Neural progenitor cell (in vitro differentiated cells): ENCODE measurements around the gene MCCD1. TPM values are rescaled to one million over a fixed set of nuclear protein-coding genes. Genes with fewer than 3 reads are reported as not detected.

Experiments
- DNase-seq: peaks from one replicate; pipeline ENCODE4 v3.0.0-alpha.2; 2016; ENCODE audit warnings: low spot score
- H2AFZ ChIP-seq: fragments of 200-600 bp; sonication (generic); replicated peaks from 2 replicates; pipeline ENCODE4 v1.6.1; 2016; ENCODE audit warnings: antibody characterized with exemption
- H3F3A ChIP-seq: fragments of 200-600 bp; sonication (generic); 2 replicates; pipeline ENCODE4 v1.6.1; 2016; ENCODE audit warnings: antibody characterized with exemption, low read depth
- H3K27ac ChIP-seq: fragments of 200-600 bp; sonication (generic); 2 replicates; pipeline ENCODE4 v1.5.1; 2016; ENCODE audit warnings: mild to moderate bottlenecking
- H3K27me3 ChIP-seq: fragments of 200-600 bp; sonication (generic); 2 replicates; pipeline ENCODE4 v1.6.1; 2016; ENCODE audit warnings: mild to moderate bottlenecking, moderate library complexity
- H3K36me3 ChIP-seq: fragments of 200-600 bp; sonication (generic); 2 replicates; pipeline ENCODE4 v1.5.1; 2016
- H3K4me1 ChIP-seq: fragments of 200-600 bp; sonication (generic); 2 replicates; pipeline ENCODE4 v1.6.1; 2016; ENCODE audit warnings: mixed run types
- H3K4me2 ChIP-seq: fragments of 200-600 bp; sonication (generic); 2 replicates; pipeline ENCODE4 v1.6.1; 2016
- H3K4me3 ChIP-seq: fragments of 200-600 bp; sonication (generic); 2 replicates; pipeline ENCODE4 v1.5.1; 2016
- H3K79me2 ChIP-seq: fragments of 200-600 bp; sonication (generic); 2 replicates; pipeline ENCODE4 v1.6.1; 2016; ENCODE audit warnings: low read depth
- H3K9ac ChIP-seq: fragments of 200-600 bp; sonication (generic); 2 replicates; pipeline ENCODE4 v1.6.1; 2016
- H3K9me3 ChIP-seq: fragments of 200-600 bp; sonication (generic); 2 replicates; pipeline ENCODE4 v1.5.1; 2016; ENCODE audit warnings: low read depth
- H4K20me1 ChIP-seq: fragments of 200-600 bp; sonication (generic); 2 replicates; pipeline ENCODE4 v1.6.1; 2016; ENCODE audit warnings: low read depth
- H3K27ac Mint-ChIP-seq: 3 replicates; pipeline ENCODE4 v1.8.0; 2021; ENCODE audit warnings: mixed read lengths
- H3K27me3 Mint-ChIP-seq: 2 replicates; pipeline ENCODE4 v1.8.0; 2022; ENCODE audit warnings: low read depth, mild to moderate bottlenecking, inconsistent platforms, moderate library complexity, mixed read lengths; ENCODE audit not compliant: insufficient read depth
- H3K36me3 Mint-ChIP-seq: 3 replicates; pipeline ENCODE4 v1.8.0; 2021; ENCODE audit warnings: mixed read lengths
- H3K4me1 Mint-ChIP-seq: 3 replicates; pipeline ENCODE4 v1.8.0; 2021; ENCODE audit warnings: mixed read lengths
- H3K4me3 Mint-ChIP-seq: 3 replicates; pipeline ENCODE4 v1.8.0; 2021; ENCODE audit warnings: mild to moderate bottlenecking, moderate library complexity, mixed read lengths
- H3K9me3 Mint-ChIP-seq: 3 replicates; pipeline ENCODE4 v1.8.0; 2020; ENCODE audit warnings: mixed read lengths
- CTCF ChIP-seq: fragments of 200-600 bp; sonication (generic); IDR thresholded peaks from 2 replicates; pipeline ENCODE4 v1.5.1; 2017; ENCODE audit warnings: antibody characterized with exemption, mild to moderate bottlenecking
- EZH2 ChIP-seq: fragments of 200-600 bp; sonication (generic); IDR thresholded peaks from 2 replicates; pipeline ENCODE4 v1.6.1; 2017; ENCODE audit warnings: antibody characterized with exemption, mild to moderate bottlenecking, moderate library complexity
- EZH2phosphoT487 ChIP-seq: fragments of 200-600 bp; sonication (generic); IDR thresholded peaks from 2 replicates; pipeline ENCODE4 v1.6.1; 2017; ENCODE audit warnings: antibody characterized with exemption
- total RNA-seq: library from RNA; depleted of rRNA; stranded (reverse); fragments of >200 nt; gene quantifications from 2 replicates; pipeline ENCODE4 v1.2.3, GENCODE V29; 2015; ENCODE audit warnings: low replicate concordance

Gene MCCD1
- total RNA-seq, 1 donor from 2014 or later = not detected

GRCh38 chr6:31533455-31533841 is 4.7 kb downstream of the MCCD1 start:
- TF ChIP-seq CTCF (no peak), EZH2phosphoT487 (no peak), EZH2 (no peak)
- Histone ChIP-seq H3K36me3 (peaks cover 36% of the 10 kb centered on the region), H4K20me1 (peaks cover 98% of the 10 kb centered on the region), H3F3A (peaks cover 86% of the 10 kb centered on the region), H3K9me3 (no peaks in the 10 kb centered on the region), H3K79me2 (peaks cover 62% of the 10 kb centered on the region), H3K4me1 (no peaks in the 10 kb centered on the region), H3K4me3 (no peak overlapping the region), H2AFZ (no peak overlapping the region), H3K27me3 (no peaks in the 10 kb centered on the region), H3K9ac (no peak overlapping the region), H3K4me2 (no peak overlapping the region), H3K27ac (peak overlapping the region; percentile 74)
- H3K27ac Mint-ChIP-seq = no peak overlapping the region
- no peak overlapping the region for H3K4me3 Mint-ChIP-seq
- peaks cover 61% of the 10 kb centered on the region for H3K36me3 Mint-ChIP-seq
- H3K4me1 Mint-ChIP-seq = peaks cover 4% of the 10 kb centered on the region
- H3K27me3 Mint-ChIP-seq = peaks cover 4% of the 10 kb centered on the region
- no peak for DNase-seq
- no peaks in the 10 kb centered on the region for H3K9me3 Mint-ChIP-seq

DNA sequence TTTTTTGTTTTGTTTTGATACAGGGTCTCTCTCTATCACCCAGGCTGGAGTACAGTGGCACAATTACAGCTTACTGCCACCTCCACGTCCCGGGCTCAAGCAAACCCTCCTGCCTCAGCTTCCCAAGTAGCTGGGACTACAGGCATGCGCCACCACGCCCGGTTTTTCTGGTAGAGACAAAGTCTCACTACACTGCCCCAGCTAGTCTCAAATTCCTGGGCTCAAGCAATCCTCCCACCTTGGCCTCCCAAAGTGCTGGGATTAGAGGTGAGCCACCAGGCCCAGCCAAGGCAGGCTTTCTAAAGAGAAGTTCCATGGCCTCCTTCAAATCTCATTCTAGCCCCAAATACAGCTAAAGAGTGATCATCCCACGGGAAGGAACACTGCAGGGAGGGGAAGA is 5.2 kb downstream of the MCCD1 start:
- no peak overlapping the region for H3K4me3 Mint-ChIP-seq
- H3K9me3 ChIP-seq = no peaks in the 10 kb centered on the region
- H3K36me3 Mint-ChIP-seq = peaks cover 67% of the 10 kb centered on the region
- H3K4me1 ChIP-seq = peaks cover 1% of the 10 kb centered on the region
- H3K79me2 ChIP-seq = peaks cover 68% of the 10 kb centered on the region
- H3K27ac ChIP-seq = no peak overlapping the region
- H4K20me1 ChIP-seq = peaks cover 99% of the 10 kb centered on the region
- H3K36me3 ChIP-seq = peaks cover 42% of the 10 kb centered on the region
- no peak for DNase-seq
- H3K4me2 ChIP-seq = no peak overlapping the region
- H3K9ac ChIP-seq = no peak overlapping the region
- no peaks in the 10 kb centered on the region for H3K27me3 ChIP-seq
- no peaks in the 10 kb centered on the region for H3K9me3 Mint-ChIP-seq
- H3K27me3 Mint-ChIP-seq = peaks cover 4% of the 10 kb centered on the region
- H3K27ac Mint-ChIP-seq = no peak overlapping the region
- H3F3A ChIP-seq = peaks cover 86% of the 10 kb centered on the region
- no peak for TF ChIP-seq CTCF
- no peak for TF ChIP-seq EZH2
- no peak for TF ChIP-seq EZH2phosphoT487
- no peak overlapping the region for H3K4me3 ChIP-seq
- peaks cover 9% of the 10 kb centered on the region for H3K4me1 Mint-ChIP-seq
- H2AFZ ChIP-seq = no peak overlapping the region

DNA sequence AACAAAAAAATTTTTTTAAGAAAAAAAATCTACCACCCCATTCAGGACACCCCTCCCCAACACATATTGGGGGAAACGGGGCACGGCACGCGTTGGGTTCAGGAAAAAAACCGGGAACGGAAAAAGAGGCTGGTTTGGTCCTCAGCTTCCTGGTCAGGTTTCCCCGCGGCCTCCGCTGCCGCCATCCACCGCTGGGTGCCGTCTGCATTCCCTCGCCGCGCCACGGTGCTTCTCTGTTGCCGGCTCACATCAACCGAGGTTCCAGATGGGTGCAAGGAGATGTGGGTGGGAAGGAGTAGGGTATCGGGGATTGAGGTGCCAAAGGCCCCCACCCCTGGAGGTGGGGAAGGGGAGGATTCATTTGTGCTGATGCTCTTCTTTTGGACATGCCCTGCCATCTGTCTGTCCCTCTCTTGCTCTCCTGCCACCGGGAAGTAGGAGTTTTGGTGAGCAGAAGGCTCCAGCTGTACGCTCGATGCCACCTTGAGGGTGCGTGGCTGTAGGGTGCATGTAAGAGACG is 5.8 kb downstream of the MCCD1 start:
- Histone ChIP-seq H3K9me3 (no peaks in the 10 kb centered on the region), H3F3A (peaks cover 87% of the 10 kb centered on the region), H3K4me2 (no peak overlapping the region), H3K4me3 (no peak overlapping the region), H3K27me3 (no peaks in the 10 kb centered on the region), H4K20me1 (peaks cover 99% of the 10 kb centered on the region), H3K27ac (peak overlapping the region; percentile 20), H3K36me3 (peaks cover 47% of the 10 kb centered on the region), H3K4me1 (peaks cover 7% of the 10 kb centered on the region), H3K9ac (no peak overlapping the region), H2AFZ (no peak overlapping the region), H3K79me2 (peaks cover 74% of the 10 kb centered on the region)
- H3K9me3 Mint-ChIP-seq = no peaks in the 10 kb centered on the region
- peaks cover 4% of the 10 kb centered on the region for H3K27me3 Mint-ChIP-seq
- H3K4me1 Mint-ChIP-seq = peaks cover 14% of the 10 kb centered on the region
- no peak for DNase-seq
- no peak for TF ChIP-seq EZH2phosphoT487
- TF ChIP-seq CTCF = no peak
- H3K4me3 Mint-ChIP-seq = no peak overlapping the region
- H3K36me3 Mint-ChIP-seq = peaks cover 72% of the 10 kb centered on the region
- H3K27ac Mint-ChIP-seq = no peak overlapping the region
